HG02840 (cell line): ENCODE data around the gene SETD1A.

Source experiments
- ATAC-seq: cut with Tn5 transposase; IDR thresholded peaks from one replicate; pipeline ENCODE4 v1.9.1; 2021; ENCODE audit warnings: mild to moderate bottlenecking, moderate library complexity, moderate number of reproducible peaks; ENCODE audit not compliant: unreplicated experiment, low FRiP score

The SETD1A gene

DNA sequence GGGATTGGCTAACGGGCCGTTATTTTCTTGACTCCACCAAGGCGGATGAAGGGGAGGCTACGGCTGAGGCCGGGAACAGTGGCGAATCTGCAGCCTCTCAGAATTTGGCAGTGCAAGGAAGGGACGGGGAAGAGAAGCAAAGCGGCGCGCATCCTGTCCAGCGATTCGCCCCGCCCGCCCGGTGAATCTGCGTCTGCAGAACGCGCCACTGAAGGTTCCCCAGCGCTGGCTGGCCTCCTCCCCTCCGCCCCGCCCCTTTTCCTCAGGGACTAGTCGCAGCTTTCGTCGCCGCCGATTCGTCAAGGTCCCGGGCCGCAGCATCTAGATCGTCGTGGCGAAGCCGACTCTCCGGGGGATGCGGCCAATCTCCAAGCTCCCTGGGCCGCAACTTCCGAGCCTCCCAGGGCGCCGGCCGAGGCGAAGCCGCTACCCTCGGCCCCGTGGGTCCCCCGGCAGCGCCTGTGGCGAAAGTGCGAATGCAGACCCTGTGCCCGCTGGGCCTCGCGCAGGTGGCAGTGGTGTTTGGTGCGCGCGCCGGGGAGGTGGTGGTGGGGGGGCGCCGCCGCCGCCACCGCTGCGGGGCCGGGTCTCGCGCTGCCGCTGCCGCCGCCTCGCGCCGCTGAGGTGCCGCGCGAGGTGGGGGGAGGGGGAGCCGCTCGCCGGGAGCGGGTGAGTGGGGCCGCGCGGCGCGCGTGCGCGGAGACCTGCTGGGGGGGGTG lies at the start of gene SETD1A:
TSS of gene SETD1A (plus strand) at position 299 of the 719 bp plus-strand sequence. CDS start 978 bp downstream, outside the sequence.
- ATAC-seq, result peak; percentile 68

- no peak for ATAC-seq
Observed at GRCh38 chr16:30910427-30911029, 47.0 kb upstream of the SETD1A start.

DNA sequence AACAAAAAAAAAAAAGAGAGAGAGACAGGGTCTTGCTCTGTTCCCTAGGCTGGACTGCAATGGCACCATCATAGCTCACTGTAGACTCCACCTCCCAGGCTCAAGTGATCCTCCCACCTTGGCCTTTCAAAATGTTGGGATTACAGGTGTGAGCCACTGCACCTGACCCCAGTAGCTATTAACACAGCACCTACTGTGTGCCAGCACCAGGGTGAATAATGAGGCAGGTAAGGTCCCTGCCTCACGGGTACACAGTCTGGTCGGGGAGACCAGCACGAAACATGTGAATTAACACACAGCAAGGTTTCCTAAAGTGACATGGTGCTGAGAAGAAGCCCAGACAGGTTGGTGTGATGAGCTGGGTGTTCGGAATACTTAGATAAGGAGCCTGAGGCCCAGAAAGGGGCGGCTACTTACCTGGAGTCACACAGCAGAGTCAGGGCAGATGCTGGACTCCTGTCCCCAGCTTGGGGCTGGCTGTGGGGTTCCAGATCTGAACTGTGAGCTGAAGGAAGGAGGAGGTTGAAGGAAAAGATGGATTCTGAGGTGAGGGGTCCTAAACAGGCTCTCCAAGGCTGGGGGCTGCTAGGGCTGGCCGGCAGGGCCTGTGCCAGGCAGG lies 44.7 kb upstream of the SETD1A start:
- ATAC-seq, result no peak

DNA sequence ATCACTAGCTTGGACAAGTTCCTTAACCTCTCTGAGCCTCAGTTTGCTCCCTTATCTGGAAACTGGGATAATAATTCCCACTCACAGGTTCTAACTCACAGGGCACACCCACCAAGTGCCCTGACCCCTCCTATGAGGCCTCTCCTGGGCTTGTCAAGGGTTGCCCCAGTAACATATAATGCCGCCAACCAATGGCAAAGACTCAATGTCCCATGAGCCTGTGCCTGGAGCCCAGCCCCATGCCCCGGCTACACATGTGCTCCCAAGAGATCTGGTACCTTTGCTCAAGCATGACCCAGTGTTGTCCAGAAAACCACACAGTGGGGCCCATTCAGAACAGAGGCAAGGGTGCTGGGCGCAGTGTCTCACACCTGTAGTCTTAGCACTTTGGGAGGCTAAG lies 42.7 kb upstream of the SETD1A start:
- ATAC-seq, result no peak

- ATAC-seq, result no peak
Observed at GRCh38 chr16:30918614-30919013, 38.9 kb upstream of the SETD1A start.

GRCh38 chr16:30920891-30921290 lies 36.7 kb upstream of the SETD1A start:
- no peak for ATAC-seq

- ATAC-seq, result no peak
Observed at GRCh38 chr16:30921459-30921747, 36.2 kb upstream of the SETD1A start.

DNA sequence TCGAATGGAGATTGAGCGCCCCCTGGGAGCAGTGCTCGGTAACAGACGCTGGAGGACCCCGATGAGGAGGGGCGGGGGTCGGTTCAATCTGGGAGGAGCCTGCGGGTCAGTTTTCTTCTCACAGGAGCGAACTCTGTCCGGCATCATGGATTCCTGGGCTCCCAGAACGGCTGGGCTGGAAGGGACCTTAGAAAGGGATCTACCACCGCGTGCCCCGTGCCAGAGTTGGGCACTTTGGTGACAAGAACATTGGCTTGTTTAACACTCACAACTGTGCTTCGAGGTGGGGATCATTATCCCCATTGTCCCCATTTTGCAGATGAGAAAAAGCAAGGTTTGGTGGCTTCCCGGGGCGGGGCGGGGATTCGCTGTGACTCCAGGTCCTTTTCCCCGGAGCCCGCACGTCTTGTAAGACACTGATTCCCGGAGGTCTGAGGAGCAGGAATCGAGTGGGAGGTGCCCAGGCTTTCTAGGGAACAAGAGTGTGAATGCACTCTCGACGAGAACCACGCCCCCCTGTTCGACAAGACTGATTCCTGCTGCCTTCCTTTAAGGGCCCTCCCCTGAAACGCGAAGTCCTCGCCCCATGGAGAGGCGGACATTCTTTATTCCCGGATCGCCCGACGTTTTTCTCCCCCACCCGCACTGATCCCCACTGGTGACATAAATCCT lies 35.7 kb upstream of the SETD1A start:
- peak; percentile 1 for ATAC-seq

GRCh38 chr16:30922420-30922959 lies 35.1 kb upstream of the SETD1A start:
- ATAC-seq, result peak; percentile 77

DNA sequence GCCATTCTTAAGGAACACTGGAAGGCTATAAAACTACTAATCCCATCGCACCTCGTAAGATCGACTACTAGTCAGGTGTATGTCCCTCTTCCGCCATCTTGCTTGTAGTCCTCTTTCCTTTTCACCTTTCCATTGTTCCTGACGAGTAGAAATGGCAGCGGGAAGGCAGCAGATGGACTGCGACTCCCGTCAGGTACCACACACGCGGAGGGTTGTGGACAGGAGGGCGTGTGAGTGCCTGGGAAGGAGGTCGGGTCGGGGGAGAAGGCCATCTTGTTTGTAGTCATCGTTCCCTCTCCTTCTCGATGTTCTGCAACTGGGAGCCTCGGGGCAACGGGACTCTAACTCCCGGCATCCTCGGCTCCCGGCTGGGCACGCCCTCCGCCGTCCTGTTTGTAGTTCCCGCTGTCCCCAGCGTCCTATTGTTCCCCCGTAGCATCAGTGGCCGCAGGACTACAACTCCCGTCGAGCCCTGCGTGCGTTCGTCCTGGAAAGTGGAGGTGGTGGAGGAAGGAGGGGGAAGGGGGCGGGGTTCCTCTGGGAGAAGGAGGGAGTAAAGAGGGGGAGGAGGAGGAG lies 34.5 kb upstream of the SETD1A start:
- ATAC-seq, result peak; percentile 60

DNA sequence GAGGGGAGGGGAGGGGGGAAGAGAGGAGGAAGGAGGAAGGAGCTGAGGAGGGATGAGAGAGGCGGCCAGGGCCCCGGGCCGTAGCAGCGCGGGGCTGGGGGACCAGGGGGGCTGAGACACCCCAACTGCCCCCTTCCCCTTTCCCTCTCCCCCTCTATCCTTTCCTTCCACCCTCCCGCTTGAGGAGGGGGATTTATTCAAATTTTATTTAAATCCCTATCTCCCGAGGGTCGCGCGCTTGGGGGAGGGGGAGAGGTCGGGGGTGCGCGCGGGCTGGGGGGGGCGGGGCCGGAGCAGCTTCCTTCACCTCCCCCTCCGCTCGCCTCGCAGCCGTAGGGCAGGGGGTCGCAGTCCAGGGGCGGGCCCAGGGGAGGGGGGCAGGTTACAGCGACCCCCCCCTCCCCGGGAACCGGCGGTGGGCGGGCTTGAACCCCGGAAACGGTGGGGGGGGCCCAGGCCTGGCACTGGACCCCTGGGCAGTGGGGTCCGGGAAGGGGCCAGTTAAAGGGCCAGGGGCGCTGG lies 33.9 kb upstream of the SETD1A start, which contains the start of gene FBXL19:
TSS of gene FBXL19 (plus strand) at position 19 of the 522 bp plus-strand sequence. CDS start 2,183 bp downstream, outside the sequence.
- no peak for ATAC-seq

- ATAC-seq, result no peak
Observed at GRCh38 chr16:30924076-30924912, 33.3 kb upstream of the SETD1A start.

GRCh38 chr16:30924913-30925631 lies 32.5 kb upstream of the SETD1A start:
- ATAC-seq, result no peak

DNA sequence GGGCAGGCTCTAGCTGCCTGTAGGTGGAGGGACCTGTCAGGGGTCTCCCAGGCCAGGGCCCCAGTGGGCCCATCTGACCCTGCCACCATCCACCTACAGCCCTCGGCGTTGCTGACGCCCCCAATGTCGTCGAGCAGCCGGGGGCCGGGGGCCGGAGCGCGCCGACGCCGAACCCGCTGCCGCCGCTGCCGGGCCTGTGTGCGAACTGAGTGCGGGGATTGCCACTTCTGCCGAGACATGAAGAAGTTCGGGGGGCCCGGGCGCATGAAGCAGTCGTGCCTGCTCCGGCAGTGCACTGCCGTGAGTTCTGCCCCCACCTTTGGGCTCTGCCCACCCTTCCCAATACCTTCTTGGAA lies 31.9 kb upstream of the SETD1A start:
- no peak for ATAC-seq

DNA sequence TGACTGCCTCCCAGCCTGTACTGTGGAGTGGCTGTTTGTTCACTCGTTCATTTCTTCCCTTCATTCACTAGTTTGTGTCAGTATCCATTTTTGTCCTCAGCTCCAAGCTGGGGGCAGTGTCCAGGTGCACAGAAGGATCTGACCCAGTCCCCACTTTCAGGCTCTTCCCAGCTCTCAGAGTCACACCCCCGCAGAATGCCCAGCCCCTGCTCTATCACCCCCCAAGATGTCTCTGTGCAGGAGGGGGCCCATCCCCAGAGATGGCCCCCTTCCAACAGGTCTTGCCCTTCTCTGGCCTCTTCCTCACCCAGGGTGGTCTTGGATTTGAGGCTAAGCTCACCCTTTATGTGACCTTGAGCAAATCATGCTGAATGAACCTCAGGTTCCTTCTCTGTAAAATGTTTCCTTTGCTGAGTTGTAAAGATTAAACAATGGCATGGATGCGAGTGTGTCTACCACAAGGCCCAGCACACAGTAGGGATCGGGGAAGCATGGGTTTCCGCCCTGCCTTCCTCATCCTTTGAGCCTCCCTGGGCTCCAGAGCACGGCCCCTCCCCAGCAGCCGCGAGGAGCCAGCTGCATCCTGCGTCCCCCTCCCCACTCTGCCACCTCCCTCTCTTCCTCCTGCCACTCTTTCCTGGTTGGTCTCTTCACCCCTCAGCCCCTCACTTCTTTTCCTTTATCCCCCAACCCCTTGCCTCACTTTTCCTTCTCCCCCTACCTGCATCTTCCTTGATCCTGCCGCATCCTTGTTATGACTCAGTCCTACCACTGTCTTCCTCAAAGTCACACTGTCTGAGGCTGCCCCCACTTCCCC lies 31.4 kb upstream of the SETD1A start:
- no peak for ATAC-seq

DNA sequence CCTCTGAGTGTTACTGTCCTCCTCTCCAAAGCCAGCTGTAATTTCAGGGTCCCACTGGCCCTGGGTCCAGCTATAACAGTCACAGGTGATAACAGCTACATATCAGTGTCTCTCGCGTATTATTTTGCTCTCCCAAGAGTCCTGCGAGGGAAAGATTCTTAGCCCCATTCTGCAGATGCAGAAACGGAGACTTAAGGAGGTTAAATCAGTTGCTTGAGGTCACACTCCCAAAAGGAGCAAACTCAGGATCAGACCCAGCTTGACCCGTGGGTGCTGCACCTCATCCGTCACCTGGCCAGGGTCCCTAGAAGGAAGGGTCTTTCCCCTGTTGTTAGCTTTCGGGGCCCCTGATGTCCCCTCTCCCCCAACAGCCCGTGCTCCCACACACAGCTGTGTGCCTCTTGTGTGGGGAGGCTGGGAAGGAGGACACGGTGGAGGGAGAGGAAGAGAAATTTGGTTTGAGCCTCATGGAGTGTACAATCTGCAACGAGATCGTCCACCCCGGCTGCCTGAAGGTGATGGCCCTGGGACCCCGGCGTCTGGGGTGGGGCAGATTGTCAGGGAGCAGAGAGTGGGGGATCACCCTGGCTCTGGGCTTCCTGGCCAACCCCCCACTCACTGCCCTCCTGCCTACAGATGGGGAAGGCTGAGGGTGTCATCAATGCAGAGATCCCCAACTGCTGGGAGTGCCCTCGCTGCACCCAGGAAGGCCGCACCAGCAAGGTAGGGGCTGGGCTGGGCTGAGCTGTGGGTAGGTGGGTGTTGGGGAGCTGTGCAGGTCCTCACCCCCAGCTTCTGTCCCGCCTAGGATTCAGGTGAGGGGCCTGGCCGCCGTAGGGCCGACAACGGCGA lies 30.4 kb upstream of the SETD1A start:
- no peak for ATAC-seq

GRCh38 chr16:30927789-30928378 lies 29.7 kb upstream of the SETD1A start:
- no peak for ATAC-seq
